Endothelial cell of umbilical vein (primary cell): ENCODE results near the gene B3GAT2. TPM values are rescaled to one million over a fixed set of nuclear protein-coding genes. Genes with fewer than 3 reads are reported as not detected.
A peak's percentile ranks its signal among the peaks of the same experiment; 100 is the strongest.
"Not testable (repeated sequence)": the region's sequence is repeated elsewhere in the genome, so short reads cannot be mapped to it uniquely, and the experiment has no call there.

Experiments
- BruUV-seq: library from RNA; stranded (reverse); fragments of 400-500 nt; replicated peaks from 2 replicates; lab custom pipeline; 2021; lab: Mats Ljungman, UMichigan
- CTCF ChIA-PET: fragments of 300-600, 350-600 bp; sonication (Branson Sonifier 250); formaldehyde crosslinking; loops from one replicate; lab custom pipeline; 2021; ENCODE audit warnings: antibody characterized with exemption, inconsistent platforms; lab: Charles Lee
- POLR2A ChIA-PET: fragments of 300-600, 350-600 bp; sonication (Branson Sonifier 250); formaldehyde crosslinking; loops from one replicate; lab custom pipeline; 2021; ENCODE audit warnings: antibody characterized with exemption, inconsistent platforms; lab: Charles Lee
- DNase-seq: peaks from one replicate; pipeline ENCODE4 v3.0.0-alpha.2; 2011; ENCODE audit warnings: low read depth, low spot score
- FAIRE-seq: peaks from 2 replicates; lab custom pipeline; 2011; peaks lifted over from hg19 to GRCh38; lab: Jason Lieb, UNC
- H2AFZ ChIP-seq: 2 replicates; pipeline ENCODE4 v1.6.0; 2012; ENCODE audit warnings: low read depth, low read length, control low read depth, inconsistent platforms
- H3K27ac ChIP-seq: 2 replicates; pipeline ENCODE4 v1.5.1; 2011; ENCODE audit warnings: low read depth, mild to moderate bottlenecking, control low read depth, low read length, moderate library complexity; ENCODE audit not compliant: insufficient read depth
- H3K27me3 ChIP-seq, 2 experiments: 2 replicates each; pipeline versions ENCODE4 v1.6.0 to v1.6.1; 2011; ENCODE audit warnings: low read length in 2 of 2, mixed read lengths in 1 of 2; ENCODE audit not compliant: control insufficient read depth in 2 of 2, insufficient read depth in 2 of 2
- H3K36me3 ChIP-seq, 2 experiments: 2 replicates in 1 of 2; 3 replicates in 1 of 2; pipeline ENCODE4 v1.5.1; 2011; ENCODE audit warnings: low read length in 2 of 2, mild to moderate bottlenecking in 1 of 2, moderate library complexity in 1 of 2; ENCODE audit not compliant: control insufficient read depth in 2 of 2, insufficient read depth in 2 of 2; ENCODE audit errors: extremely low read depth in 1 of 2
- H3K4me1 ChIP-seq: 3 replicates; pipeline ENCODE4 v1.5.1; 2011; ENCODE audit warnings: mild to moderate bottlenecking, low read length; ENCODE audit not compliant: control insufficient read depth, insufficient read depth; ENCODE audit errors: extremely low read depth
- H3K4me2 ChIP-seq: 2 replicates; pipeline ENCODE4 v1.6.1; 2011; ENCODE audit warnings: low read length, control low read depth, mixed read lengths; ENCODE audit not compliant: insufficient read depth
- H3K4me3 ChIP-seq, 3 experiments: fragments of 200-600 bp in 1 of 3; sonication (generic), shearing (Covaris generic) in 1 of 3; replicated peaks in 1 of 3; 2 replicates each; pipeline ENCODE4 v1.5.1; 2011 to 2016; ENCODE audit warnings: control low read depth in 3 of 3, low read length in 3 of 3, mild to moderate bottlenecking in 2 of 3, inconsistent platforms in 1 of 3, low read depth in 1 of 3, moderate library complexity in 1 of 3; ENCODE audit not compliant: insufficient read depth in 1 of 3
- H3K79me2 ChIP-seq: 2 replicates; pipeline ENCODE4 v1.6.0; 2012; ENCODE audit warnings: low read length, inconsistent platforms; ENCODE audit not compliant: control insufficient read depth, insufficient read depth
- H3K9ac ChIP-seq: replicated peaks from 2 replicates; pipeline ENCODE3; 2011; ENCODE audit warnings: low read length, control low read depth; ENCODE audit not compliant: insufficient read depth; ENCODE audit errors: extremely low read depth
- H3K9me1 ChIP-seq: replicated peaks from 3 replicates; pipeline ENCODE4 v1.6.0; 2011; ENCODE audit warnings: mild to moderate bottlenecking, low read length; ENCODE audit not compliant: control insufficient read depth, insufficient read depth; ENCODE audit errors: extremely low read depth
- H3K9me3 ChIP-seq: replicated peaks from 2 replicates; pipeline ENCODE4 v1.5.1; 2012; ENCODE audit warnings: low read length, inconsistent platforms; ENCODE audit not compliant: control insufficient read depth, insufficient read depth
- H4K20me1 ChIP-seq: replicated peaks from 2 replicates; pipeline ENCODE3; 2011; ENCODE audit warnings: mild to moderate bottlenecking, low read length; ENCODE audit not compliant: control insufficient read depth, insufficient read depth; ENCODE audit errors: extremely low read depth
- EZH2 ChIP-seq: IDR thresholded peaks from 2 replicates; pipeline ENCODE4 v1.6.1; 2012; ENCODE audit warnings: borderline replicate concordance, low read depth, mild to moderate bottlenecking, moderate library complexity, low read length, inconsistent platforms; ENCODE audit not compliant: severe bottlenecking
- GATA2 ChIP-seq: IDR thresholded peaks from 2 replicates; pipeline ENCODE4 v1.7.0; 2011; ENCODE audit warnings: low read depth, mild to moderate bottlenecking, moderate library complexity, mixed read lengths, low read length; ENCODE audit not compliant: insufficient read length, insufficient read depth
- dilution Hi-C: fragments of 300-500 bp; cut with MboI; formaldehyde crosslinking; loops from one replicate; pipeline ENCODE4 v1.15.0; 2019; ENCODE audit warnings: low sequenced_read_pairs; ENCODE audit not compliant: extremely low pct_ligation_motif_present
- intact Hi-C: fragments of 100-400 bp; cut with micrococcal nuclease; formaldehyde crosslinking; loops from one replicate; pipeline ENCODE4 v1.10.0; 2022
- polyA plus RNA-seq, 4 experiments: library from polyadenylated mRNA; depleted of rRNA in 3 of 4; stranded (reverse) in 3 of 4; unstranded in 1 of 4; fragments of >200 nt; gene quantifications; 2 replicates each; pipeline versions ENCODE4 v1.2.1 to v1.2.3, GENCODE V29; 2011 to 2012; ENCODE audit warnings: missing spikeins in 1 of 4
- total RNA-seq: library from RNA; stranded (reverse); gene quantifications from 2 replicates; pipeline ENCODE4 v1.2.3, GENCODE V29; 2021
- TF ChIP-seq, protein P1 (sequence below): IDR thresholded peaks from 2 replicates; pipeline ENCODE4 v1.6.1; 2011; ENCODE audit not compliant: insufficient read depth, insufficient read length

B3GAT2 gene
- total and polyA plus RNA-seq, 2 donors (not counting 3 experiments of a cell fraction or from before 2014, with no cell fraction given) = not detected

DNA sequence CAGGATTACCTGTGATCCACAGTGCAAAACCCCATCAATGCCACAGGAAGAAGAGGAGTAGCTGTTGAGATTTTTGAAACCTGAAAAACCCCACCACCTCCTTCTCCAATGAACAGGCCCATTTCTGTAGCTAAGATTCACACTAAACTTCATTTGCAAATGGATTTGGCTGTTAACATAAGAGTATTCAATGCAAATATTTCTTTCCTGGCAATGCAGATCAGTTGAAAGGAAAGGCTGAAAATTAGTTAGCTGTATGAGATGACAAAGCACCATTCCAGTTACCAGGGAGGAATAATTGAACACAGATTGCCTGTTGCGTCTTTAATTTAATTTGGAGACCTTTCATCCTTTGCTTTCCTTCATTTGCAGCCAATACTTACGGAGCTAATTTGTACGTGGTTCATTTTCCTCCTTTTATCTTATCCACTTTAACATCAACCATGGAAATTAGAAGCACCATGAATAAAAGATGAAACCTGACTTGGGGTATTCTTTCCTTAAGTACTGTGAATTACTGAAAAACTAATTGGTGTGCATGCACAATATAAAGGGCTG lies 4.2 kb downstream of the B3GAT2 start:
- dilution Hi-C loops = no loop called here
- no peak overlapping the region for H3K27ac ChIP-seq
- no peaks in the 10 kb centered on the region for H3K36me3 ChIP-seq
- no peak overlapping the region for H3K9ac ChIP-seq
- no TSS peak for BruUV-seq
- H3K9me1 ChIP-seq = no peaks in the 10 kb centered on the region
- H2AFZ ChIP-seq = no peak overlapping the region
- H4K20me1 ChIP-seq = no peaks in the 10 kb centered on the region
- TF ChIP-seq, protein P1, sequence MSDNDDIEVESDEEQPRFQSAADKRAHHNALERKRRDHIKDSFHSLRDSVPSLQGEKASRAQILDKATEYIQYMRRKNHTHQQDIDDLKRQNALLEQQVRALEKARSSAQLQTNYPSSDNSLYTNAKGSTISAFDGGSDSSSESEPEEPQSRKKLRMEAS = no peak
- no peak for TF ChIP-seq GATA2
- TF ChIP-seq EZH2 = peak; percentile 34
- intact Hi-C loops = loop anchor here (10.0 kb wide), 1 partner anchor 392 kb away; no protein-coding TSS in a partner anchor
- no peaks in the 10 kb centered on the region for H3K9me3 ChIP-seq
- peaks cover 14% of the 10 kb centered on the region for H3K4me1 ChIP-seq
- DNase-seq (no peak), FAIRE-seq (no peak)
- CTCF ChIA-PET = interaction anchor here (1.1 to 1.8 kb wide), 5 partner anchors 20 to 642 kb away, joined by 3 to 5 read pairs (median 4); no protein-coding TSS in a partner anchor
- POLR2A ChIA-PET = no interaction called here
- H3K27me3 ChIP-seq = peaks cover 28 to 48% of the 10 kb centered on the region in 2 experiments
- H3K4me2 ChIP-seq = no peak overlapping the region
- no peaks in the 10 kb centered on the region for H3K79me2 ChIP-seq
- no peak overlapping the region for H3K4me3 ChIP-seq

DNA sequence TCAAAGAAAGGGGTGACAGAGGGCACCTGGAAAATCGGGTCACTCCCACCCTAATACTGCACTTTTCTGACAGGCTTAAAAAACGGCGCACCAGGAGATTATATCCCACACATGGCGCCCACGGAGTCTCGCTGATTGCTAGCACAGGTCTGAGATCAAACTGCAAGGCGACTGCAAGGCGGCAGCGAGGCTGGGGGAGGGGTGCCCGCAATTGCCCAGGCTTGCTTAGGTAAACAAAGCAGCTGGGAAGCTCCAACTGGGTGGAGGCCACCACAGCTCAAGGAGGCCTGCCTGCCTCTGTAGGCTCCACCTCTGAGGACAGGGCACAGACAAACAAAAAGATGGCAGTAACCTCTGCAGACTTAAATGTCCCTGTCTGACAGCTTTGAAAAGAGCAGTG lies 12.5 kb downstream of the B3GAT2 start:
- BruUV-seq, H3K4me1 ChIP-seq, FAIRE-seq, H3K9ac ChIP-seq, H3K36me3 ChIP-seq, H2AFZ ChIP-seq, H3K27me3 ChIP-seq, intact Hi-C loops, H3K79me2 ChIP-seq, H3K9me1 ChIP-seq, H3K4me3 ChIP-seq, POLR2A ChIA-PET, CTCF ChIA-PET, H3K4me2 ChIP-seq, H3K9me3 ChIP-seq, H3K27ac ChIP-seq, dilution Hi-C loops, H4K20me1 ChIP-seq, DNase-seq: not testable (repeated sequence)
